H9 (cell line): ENCODE measurements around the gene APLP2. TPM values are rescaled to one million over a fixed set of nuclear protein-coding genes. Genes with fewer than 3 reads are reported as not detected.

Experiments
- DNase-seq: peaks from one replicate; pipeline ENCODE4 v3.0.0-alpha.2; 2017
- H2AFZ ChIP-seq: one replicate; pipeline ENCODE4 v1.6.1; 2013; ENCODE audit warnings: mild to moderate bottlenecking, low read length, control low read depth, moderate library complexity
- H2AK5ac ChIP-seq: 2 replicates; pipeline ENCODE4 v1.6.1; 2013; ENCODE audit warnings: low read length, control low read depth, mixed read lengths; ENCODE audit not compliant: insufficient read length
- H2BK120ac ChIP-seq: one replicate; pipeline ENCODE4 v1.6.1; 2013; ENCODE audit warnings: low read depth, mild to moderate bottlenecking, low read length, control low read depth, inconsistent platforms; ENCODE audit not compliant: poor library complexity, severe bottlenecking
- H2BK12ac ChIP-seq: 2 replicates; pipeline ENCODE4 v1.6.1; 2013; ENCODE audit warnings: low read length, control low read depth, mixed read lengths, low read depth; ENCODE audit not compliant: insufficient read length
- H2BK15ac ChIP-seq: 2 replicates; pipeline ENCODE4 v1.6.1; 2013; ENCODE audit warnings: low read depth, low read length, control low read depth
- H2BK20ac ChIP-seq: one replicate; pipeline ENCODE4 v1.6.1; 2013; ENCODE audit warnings: low read depth, mild to moderate bottlenecking, low read length, control low read depth, inconsistent platforms; ENCODE audit not compliant: poor library complexity, severe bottlenecking
- H2BK5ac ChIP-seq: 2 replicates; pipeline ENCODE4 v1.6.1; 2013; ENCODE audit warnings: low read length, control low read depth, mixed read lengths; ENCODE audit not compliant: insufficient read length
- H3K14ac ChIP-seq: 2 replicates; pipeline ENCODE4 v1.6.1; 2013; ENCODE audit warnings: low read length, control low read depth; ENCODE audit not compliant: insufficient read depth
- H3K18ac ChIP-seq: 2 replicates; pipeline ENCODE4 v1.6.1; 2013; ENCODE audit warnings: low read depth, mild to moderate bottlenecking, mixed read lengths, low read length, control low read depth; ENCODE audit not compliant: insufficient read length
- H3K23ac ChIP-seq: 2 replicates; pipeline ENCODE4 v1.6.1; 2013; ENCODE audit warnings: low read length, control low read depth, mixed read lengths, low read depth; ENCODE audit not compliant: insufficient read length
- H3K23me2 ChIP-seq: 2 replicates; pipeline ENCODE4 v1.6.1; 2013; ENCODE audit warnings: low read depth, mild to moderate bottlenecking, mixed read lengths, low read length, control low read depth; ENCODE audit not compliant: insufficient read length, poor library complexity, severe bottlenecking
- H3K27ac ChIP-seq: 2 replicates; pipeline ENCODE4 v1.5.1; 2013; ENCODE audit warnings: low read length, control low read depth, mixed read lengths, low read depth; ENCODE audit not compliant: insufficient read length
- H3K27me3 ChIP-seq: 2 replicates; pipeline ENCODE4 v1.6.1; 2013; ENCODE audit warnings: low read length, control low read depth, inconsistent platforms; ENCODE audit not compliant: insufficient read depth
- H3K4ac ChIP-seq: 2 replicates; pipeline ENCODE4 v1.6.1; 2013; ENCODE audit warnings: low read depth, mild to moderate bottlenecking, control low read depth, inconsistent platforms, low read length, moderate library complexity
- H3K4me1 ChIP-seq: 2 replicates; pipeline ENCODE4 v1.6.1; 2013; ENCODE audit warnings: low read length, control low read depth, inconsistent platforms; ENCODE audit not compliant: insufficient read depth
- H3K4me2 ChIP-seq: 2 replicates; pipeline ENCODE4 v1.6.1; 2013; ENCODE audit warnings: low read length, control low read depth, mixed read lengths; ENCODE audit not compliant: insufficient read length, insufficient read depth
- H3K56ac ChIP-seq: 2 replicates; pipeline ENCODE4 v1.6.1; 2013; ENCODE audit warnings: low read depth, mild to moderate bottlenecking, mixed read lengths, low read length, control low read depth; ENCODE audit not compliant: insufficient read length
- H3K79me1 ChIP-seq: 2 replicates; pipeline ENCODE4 v1.6.1; 2013; ENCODE audit warnings: low read depth, mild to moderate bottlenecking, moderate library complexity, low read length, control low read depth, inconsistent platforms; ENCODE audit not compliant: insufficient read depth, poor library complexity, severe bottlenecking
- H3K79me2 ChIP-seq: 2 replicates; pipeline ENCODE4 v1.6.1; 2013; ENCODE audit warnings: low read length, control low read depth, inconsistent platforms; ENCODE audit not compliant: insufficient read depth
- H3K9ac ChIP-seq: 2 replicates; pipeline ENCODE4 v1.6.1; 2013; ENCODE audit warnings: low read length, control low read depth, mixed read lengths; ENCODE audit not compliant: insufficient read length; ENCODE audit errors: extremely low read depth
- H3K9me3 ChIP-seq: one replicate; pipeline ENCODE4 v1.6.1; 2013; ENCODE audit warnings: low read depth, low read length, inconsistent platforms; ENCODE audit not compliant: control insufficient read depth
- H3T11ph ChIP-seq: one replicate; pipeline ENCODE4 v1.6.1; 2013; ENCODE audit warnings: mild to moderate bottlenecking, low read length, control low read depth, inconsistent platforms
- H4K20me1 ChIP-seq: one replicate; pipeline ENCODE4 v1.6.1; 2013; ENCODE audit not compliant: control insufficient read depth, insufficient read length, insufficient read depth
- H4K5ac ChIP-seq: 2 replicates; pipeline ENCODE4 v1.6.1; 2013; ENCODE audit warnings: low read depth, mild to moderate bottlenecking, mixed read lengths, low read length, control low read depth; ENCODE audit not compliant: insufficient read length
- H4K8ac ChIP-seq: replicated peaks from 2 replicates; pipeline ENCODE4 v1.6.1; 2013; ENCODE audit warnings: low read length, control low read depth, mixed read lengths, low read depth; ENCODE audit not compliant: insufficient read length
- H4K91ac ChIP-seq: 2 replicates; pipeline ENCODE4 v1.6.1; 2013; ENCODE audit warnings: low read depth, mild to moderate bottlenecking, moderate library complexity, mixed read lengths, low read length, control low read depth; ENCODE audit not compliant: insufficient read length
- H3K27ac Mint-ChIP-seq, 3 experiments: 2 replicates in 2 of 3; 3 replicates in 1 of 3; pipeline ENCODE4 v1.8.0; 2020 to 2021; ENCODE audit warnings: mixed read lengths in 3 of 3, mild to moderate bottlenecking in 1 of 3, moderate library complexity in 1 of 3
- H3K27me3 Mint-ChIP-seq: 2 replicates; pipeline ENCODE4 v1.8.0; 2021; ENCODE audit warnings: low read depth, mild to moderate bottlenecking, moderate library complexity, mixed read lengths
- H3K36me3 Mint-ChIP-seq, 3 experiments: 2 replicates in 2 of 3; 3 replicates in 1 of 3; pipeline ENCODE4 v1.8.0; 2020 to 2021; ENCODE audit warnings: low read depth in 3 of 3, mixed read lengths in 3 of 3; ENCODE audit not compliant: insufficient read depth in 1 of 3
- H3K4me1 Mint-ChIP-seq, 2 experiments: 2 replicates each; pipeline ENCODE4 v1.8.0; 2020; ENCODE audit warnings: mixed read lengths in 2 of 2
- H3K4me3 Mint-ChIP-seq, 2 experiments: 2 replicates in 1 of 2; 3 replicates in 1 of 2; pipeline ENCODE4 v1.8.0; 2020 to 2021; ENCODE audit warnings: mild to moderate bottlenecking in 2 of 2, mixed read lengths in 2 of 2, moderate library complexity in 1 of 2
- H3K9me3 Mint-ChIP-seq, 2 experiments: 2 replicates in 1 of 2; 3 replicates in 1 of 2; pipeline ENCODE4 v1.8.0; 2020; ENCODE audit warnings: mild to moderate bottlenecking in 2 of 2, mixed read lengths in 2 of 2, moderate library complexity in 1 of 2
- WGBS: extraction: QIAGEN DNeasy Blood & Tissue Kit; methylation state at CpG from one replicate; pipeline ENCODE4 v1.1.7; 2013; ENCODE audit warnings: missing lambda C conversion rate, low lambda C conversion rate, mixed read lengths; ENCODE audit not compliant: insufficient read length; ENCODE audit errors: extremely low coverage; 5-methylcytosine and 5-hydroxymethylcytosine counted together
- total RNA-seq: library from RNA; stranded (reverse); gene quantifications from 2 replicates; pipeline ENCODE4 v1.2.1, GENCODE V29; 2021
- TF ChIP-seq, protein P1 (sequence below): fragments of 200-600 bp; sonication (generic); conservative IDR thresholded peaks from 3 replicates; pipeline ENCODE4 v1.8.0; 2021; ENCODE audit warnings: antibody characterized with exemption, mild to moderate bottlenecking

The APLP2 gene
- total RNA-seq, 1 experiment from 2014 or later: 328 TPM

DNA sequence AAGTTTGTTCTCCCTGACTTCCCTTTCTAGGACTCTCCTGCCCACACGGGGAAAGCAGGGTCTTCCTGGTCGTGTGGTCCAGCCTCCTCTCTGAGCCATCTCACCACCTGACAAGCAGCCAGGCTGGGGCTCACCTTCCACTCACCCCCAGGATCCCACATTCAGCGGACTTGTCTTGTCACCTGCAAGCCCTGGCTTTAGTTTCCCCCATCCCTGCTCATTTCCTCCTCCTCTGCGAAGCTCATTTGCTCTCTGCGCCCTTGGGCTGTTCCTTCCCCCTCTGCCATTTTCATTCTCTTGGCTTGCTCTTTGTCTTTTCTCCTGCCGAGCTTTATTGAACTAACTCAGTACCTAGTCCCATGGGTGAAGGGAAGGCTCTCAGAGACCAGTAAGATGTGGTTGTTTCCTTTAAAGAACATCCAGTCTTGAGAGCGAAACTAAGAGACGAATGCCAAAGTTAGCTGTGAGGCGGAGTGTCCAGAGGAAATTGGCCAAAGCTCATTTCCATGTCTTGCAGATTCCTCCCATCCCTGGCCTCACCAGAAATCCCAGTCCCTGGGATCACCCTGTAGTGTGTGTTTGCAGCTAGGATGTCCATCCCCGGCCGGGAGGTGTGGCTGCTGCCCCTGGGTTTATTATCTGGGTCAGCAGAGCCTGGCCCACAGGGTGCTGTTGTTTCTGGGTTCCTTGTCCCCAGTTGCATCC lies 91.9 kb downstream of the APLP2 start:
- H3K27ac Mint-ChIP-seq: no peak overlapping the region
- Histone ChIP-seq H3K27me3 (peaks cover 17% of the 10 kb centered on the region; the same call in 1 of the 2 replicates), H4K5ac (no peak overlapping the region), H3K4ac (no peak overlapping the region), H3K56ac (no peak overlapping the region), H3K23me2 (peaks cover 8% of the 10 kb centered on the region), H3K9me3 (no peaks in the 10 kb centered on the region), H3K18ac (no peak overlapping the region), H4K8ac (no peak overlapping the region), H3K9ac (no peak overlapping the region), H3K4me2 (peak overlapping the region; percentile 67), H4K91ac (no peak overlapping the region), H2AFZ (no peak overlapping the region), H3T11ph (no peak overlapping the region), H2AK5ac (no peak overlapping the region), H4K20me1 (no peaks in the 10 kb centered on the region), H2BK12ac (no peak overlapping the region), H2BK120ac (no peak overlapping the region), H3K23ac (no peak overlapping the region), H2BK5ac (no peak overlapping the region), H2BK20ac (no peak overlapping the region), H3K4me1 (no peaks in the 10 kb centered on the region; the same call in 1 of the 2 replicates), H3K14ac (no peak overlapping the region; the same call in 1 of the 2 replicates), H3K79me2 (no peaks in the 10 kb centered on the region), H3K79me1 (no peaks in the 10 kb centered on the region), H3K27ac (no peak overlapping the region), H2BK15ac (no peak overlapping the region)
- peak overlapping the region; percentile 51 to 79; a peak in 3 of 5 replicates for H3K4me3 Mint-ChIP-seq
- peaks cover 73% of the 10 kb centered on the region for H3K27me3 Mint-ChIP-seq
- DNase-seq: no peak
- no CpG with 5 or more reads among the region's 11 CpGs for WGBS
- no peaks in the 10 kb centered on the region; a peak in 1 of 5 replicates for H3K9me3 Mint-ChIP-seq
- no peaks in the 10 kb centered on the region; a peak in 2 of 7 replicates for H3K36me3 Mint-ChIP-seq
- peaks cover 32 to 36% of the 10 kb centered on the region in 2 experiments for H3K4me1 Mint-ChIP-seq
- TF ChIP-seq, protein P1, sequence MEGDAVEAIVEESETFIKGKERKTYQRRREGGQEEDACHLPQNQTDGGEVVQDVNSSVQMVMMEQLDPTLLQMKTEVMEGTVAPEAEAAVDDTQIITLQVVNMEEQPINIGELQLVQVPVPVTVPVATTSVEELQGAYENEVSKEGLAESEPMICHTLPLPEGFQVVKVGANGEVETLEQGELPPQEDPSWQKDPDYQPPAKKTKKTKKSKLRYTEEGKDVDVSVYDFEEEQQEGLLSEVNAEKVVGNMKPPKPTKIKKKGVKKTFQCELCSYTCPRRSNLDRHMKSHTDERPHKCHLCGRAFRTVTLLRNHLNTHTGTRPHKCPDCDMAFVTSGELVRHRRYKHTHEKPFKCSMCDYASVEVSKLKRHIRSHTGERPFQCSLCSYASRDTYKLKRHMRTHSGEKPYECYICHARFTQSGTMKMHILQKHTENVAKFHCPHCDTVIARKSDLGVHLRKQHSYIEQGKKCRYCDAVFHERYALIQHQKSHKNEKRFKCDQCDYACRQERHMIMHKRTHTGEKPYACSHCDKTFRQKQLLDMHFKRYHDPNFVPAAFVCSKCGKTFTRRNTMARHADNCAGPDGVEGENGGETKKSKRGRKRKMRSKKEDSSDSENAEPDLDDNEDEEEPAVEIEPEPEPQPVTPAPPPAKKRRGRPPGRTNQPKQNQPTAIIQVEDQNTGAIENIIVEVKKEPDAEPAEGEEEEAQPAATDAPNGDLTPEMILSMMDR: no peak
